Liver (tissue), 9 donors: ENCODE measurements around the gene REPS2. TPM values are rescaled to one million over a fixed set of nuclear protein-coding genes. Genes with fewer than 3 reads are reported as not detected.

Experiments
- DNase-seq: peaks from one replicate; pipeline ENCODE4 v3.0.0-alpha.2; 2017; ENCODE audit warnings: low spot score
- H3K27ac ChIP-seq, 2 donors: one replicate each; pipeline ENCODE4 v1.7.0; 2013; ENCODE audit warnings: inconsistent platforms in 2 of 2, low read length in 2 of 2, control low read depth in 1 of 2, low read depth in 1 of 2, mild to moderate bottlenecking in 1 of 2
- H3K27me3 ChIP-seq, 4 donors: one replicate each; pipeline versions ENCODE4 v1.6.1 to v1.7.0; 2013; ENCODE audit warnings: low read length in 3 of 4, inconsistent platforms in 1 of 4, mild to moderate bottlenecking in 1 of 4, moderate library complexity in 1 of 4; ENCODE audit not compliant: control insufficient read depth in 4 of 4, insufficient read depth in 4 of 4
- H3K36me3 ChIP-seq, 4 donors: one replicate each; pipeline versions ENCODE4 v1.6.1 to v1.7.0; 2013; ENCODE audit warnings: low read length in 3 of 4, mild to moderate bottlenecking in 3 of 4, low read depth in 1 of 4, moderate library complexity in 1 of 4; ENCODE audit not compliant: control insufficient read depth in 4 of 4, insufficient read depth in 3 of 4
- H3K4me1 ChIP-seq, 4 donors: one replicate each; pipeline versions ENCODE4 v1.6.1 to v1.7.0; 2013; ENCODE audit warnings: low read length in 3 of 4, mild to moderate bottlenecking in 3 of 4, moderate library complexity in 1 of 4; ENCODE audit not compliant: control insufficient read depth in 4 of 4, insufficient read depth in 4 of 4
- H3K4me3 ChIP-seq, 3 donors: one replicate each; pipeline versions ENCODE4 v1.6.1 to v1.7.0; 2013; ENCODE audit warnings: low read length in 3 of 3, control low read depth in 1 of 3, low read depth in 1 of 3, mild to moderate bottlenecking in 1 of 3
- H3K9ac ChIP-seq, 2 donors: one replicate each; pipeline ENCODE4 v1.7.0; 2013; ENCODE audit warnings: low read length in 2 of 2, mild to moderate bottlenecking in 2 of 2, moderate library complexity in 2 of 2, control low read depth in 1 of 2, low read depth in 1 of 2
- H3K9me3 ChIP-seq, 4 donors: one replicate each; pipeline versions ENCODE4 v1.6.1 to v1.7.0; 2013; ENCODE audit warnings: low read length in 3 of 4; ENCODE audit not compliant: control insufficient read depth in 4 of 4
- ATF3 ChIP-seq: IDR thresholded peaks from 2 replicates; pipeline ENCODE4 v1.6.1; 2016; ENCODE audit warnings: antibody characterized with exemption
- CTCF ChIP-seq: fragments of 150-350 bp; IDR thresholded peaks from 2 replicates; pipeline ENCODE4 v1.5.1; 2017; ENCODE audit warnings: improper control_type of control experiment, low read depth, low read length; ENCODE audit not compliant: missing input control
- EGR1 ChIP-seq, 2 donors: IDR thresholded peaks; 2 replicates each; pipeline ENCODE4 v1.6.1; 2016 to 2018; ENCODE audit warnings: antibody characterized with exemption in 2 of 2, low read depth in 2 of 2
- FOXA1 ChIP-seq: IDR thresholded peaks from 2 replicates; pipeline ENCODE4 v1.6.1; 2016; ENCODE audit warnings: antibody characterized with exemption
- FOXA2 ChIP-seq: IDR thresholded peaks from 2 replicates; pipeline ENCODE4 v1.6.1; 2016; ENCODE audit warnings: antibody characterized with exemption
- GABPA ChIP-seq, 2 donors: IDR thresholded peaks in 1 of 2; conservative IDR thresholded peaks in 1 of 2; 2 replicates each; pipeline ENCODE4 v1.6.1; 2016; ENCODE audit warnings: antibody characterized with exemption in 2 of 2, mild to moderate bottlenecking in 1 of 2, moderate library complexity in 1 of 2
- HNF4A ChIP-seq, 2 donors: conservative IDR thresholded peaks; 2 replicates each; pipeline ENCODE4 v1.6.1; 2016; ENCODE audit warnings: antibody characterized with exemption in 2 of 2, mild to moderate bottlenecking in 2 of 2
- HNF4G ChIP-seq: IDR thresholded peaks from 2 replicates; pipeline ENCODE4 v1.6.1; 2016; ENCODE audit warnings: antibody characterized with exemption
- JUND ChIP-seq, 2 donors: IDR thresholded peaks; 2 replicates each; pipeline ENCODE4 v1.6.1; 2016; ENCODE audit warnings: antibody characterized with exemption in 2 of 2
- NR2F2 ChIP-seq: IDR thresholded peaks from 2 replicates; pipeline ENCODE4 v1.6.1; 2016; ENCODE audit warnings: antibody characterized with exemption
- RAD21 ChIP-seq, 2 donors: IDR thresholded peaks; 2 replicates each; pipeline ENCODE4 v1.6.1; 2016; ENCODE audit warnings: antibody characterized with exemption in 2 of 2, mild to moderate bottlenecking in 2 of 2
- REST ChIP-seq: IDR thresholded peaks from 2 replicates; pipeline ENCODE4 v1.6.1; 2016; ENCODE audit warnings: antibody characterized with exemption, mild to moderate bottlenecking
- RXRA ChIP-seq, 2 donors: IDR thresholded peaks; 2 replicates each; pipeline ENCODE4 v1.6.1; 2017 to 2018; ENCODE audit warnings: antibody characterized with exemption in 2 of 2, mild to moderate bottlenecking in 1 of 2
- SP1 ChIP-seq: IDR thresholded peaks from 2 replicates; pipeline ENCODE4 v1.6.1; 2018; ENCODE audit warnings: antibody characterized with exemption, mild to moderate bottlenecking
- YY1 ChIP-seq: IDR thresholded peaks from 2 replicates; pipeline ENCODE4 v1.6.1; 2016; ENCODE audit warnings: antibody characterized with exemption, mild to moderate bottlenecking
- ZBTB33 ChIP-seq: IDR thresholded peaks from 2 replicates; pipeline ENCODE4 v1.6.1; 2016; ENCODE audit warnings: antibody characterized with exemption
- WGBS: extraction: QIAGEN DNeasy Blood & Tissue Kit; methylation state at CpG from one replicate; pipeline ENCODE4 v1.1.7; 2013; 5-methylcytosine and 5-hydroxymethylcytosine counted together
- polyA plus RNA-seq, 2 donors: library from polyadenylated mRNA; stranded (reverse) in 1 of 2; unstranded in 1 of 2; fragments of 200-250 nt in 1 of 2; fragments of >200 nt in 1 of 2; fragmentation: Nextera tagmentation in 1 of 2; extraction: Ambion mirVana in 1 of 2; gene quantifications; one replicate each; pipeline versions ENCODE4 v1.2.1 to v1.2.3, GENCODE V29; 2013 to 2015
- total RNA-seq, 2 donors: library from RNA; depleted of rRNA; stranded (reverse); fragments of >200 nt; gene quantifications; one replicate each; pipeline ENCODE4 v1.2.3, GENCODE V29; 2014
- donor health status: healthy.
- donor health status: healthy.
- donor health status: healthy.
- donor health status: healthy.
- donor health status: healthy.

Gene REPS2
- total and polyA plus RNA-seq, 4 donors = 3.5 to 10.7 (median 6.2) TPM

GRCh38 chrX:16931855-16932575 lies 14.4 kb upstream of the REPS2 start:
- DNase-seq = no peak
- no peak overlapping the region for H3K27ac ChIP-seq
- WGBS = 82% methylated on average over 3 of the region's 3 CpGs
- H3K9ac ChIP-seq = no peak overlapping the region
- H3K27me3 ChIP-seq = peaks cover 0 to 3% (median 0%) of the 10 kb centered on the region in 4 donors
- TF ChIP-seq YY1 (no peak), FOXA1 (no peak), FOXA2 (no peak), JUND (IDR thresholded peaks at IDR 0.05) (no peak), GABPA (IDR thresholded peaks at IDR 0.05 in 1 of 2, conservative IDR thresholded peaks at IDR 0.05 in 1 of 2) (no peak), RAD21 (IDR thresholded peaks at IDR 0.05) (no peak), REST (no peak)
- H3K9me3 ChIP-seq = no peaks in the 10 kb centered on the region
- no peak overlapping the region for H3K4me3 ChIP-seq
- no peaks in the 10 kb centered on the region for H3K36me3 ChIP-seq
- H3K4me1 ChIP-seq = no peaks in the 10 kb centered on the region

GRCh38 chrX:16934185-16934584 lies 12.3 kb upstream of the REPS2 start:
- no peak overlapping the region for H3K4me3 ChIP-seq
- DNase-seq = no peak
- no peak for TF ChIP-seq NR2F2
- no peak for TF ChIP-seq CTCF
- TF ChIP-seq REST = no peak
- no peak for TF ChIP-seq JUND (IDR thresholded peaks at IDR 0.05)
- no peak for TF ChIP-seq HNF4G
- no peak for TF ChIP-seq FOXA1
- no peak for TF ChIP-seq ATF3
- no peak for TF ChIP-seq RXRA (IDR thresholded peaks at IDR 0.05)
- no peak for TF ChIP-seq YY1
- no peak for TF ChIP-seq GABPA (IDR thresholded peaks at IDR 0.05 in 1 of 2, conservative IDR thresholded peaks at IDR 0.05 in 1 of 2)
- no peak for TF ChIP-seq SP1
- no peak for TF ChIP-seq RAD21 (IDR thresholded peaks at IDR 0.05)
- no peak for TF ChIP-seq EGR1 (IDR thresholded peaks at IDR 0.05; ENCODE audit: low read depth in 2 of 2)
- TF ChIP-seq ZBTB33 = no peak
- no peak for TF ChIP-seq HNF4A (conservative IDR thresholded peaks at IDR 0.05)
- 92% methylated on average over 3 of the region's 3 CpGs for WGBS
- H3K9ac ChIP-seq = no peak overlapping the region
- H3K27me3 ChIP-seq = peaks cover 0 to 3% (median 0%) of the 10 kb centered on the region in 4 donors
- no peak overlapping the region for H3K27ac ChIP-seq
- no peaks in the 10 kb centered on the region for H3K36me3 ChIP-seq
- no peaks in the 10 kb centered on the region for H3K9me3 ChIP-seq
- H3K4me1 ChIP-seq = no peaks in the 10 kb centered on the region
